GM12878 (cell line): Measurements from ENCODE around the gene ZNF276. TPM values are rescaled to one million over a fixed set of nuclear protein-coding genes. Genes with fewer than 3 reads are reported as not detected.

Experiments used
- ATAC-seq: fragments of 200-7000 bp; cut with Tn5 transposase; 3 replicates; pipeline ENCODE4 v1.9.1; 2020; ENCODE audit warnings: mild to moderate bottlenecking, moderate library complexity
- BruUV-seq: library from RNA; stranded (reverse); fragments of 400-500 nt; replicated peaks from 2 replicates; lab custom pipeline; 2021; lab: Mats Ljungman, UMichigan
- CTCF ChIA-PET: fragments of 300-600 bp; sonication (Branson Sonifier 250); formaldehyde crosslinking; extraction: SDS; loops from one replicate; lab custom pipeline; 2021; ENCODE audit warnings: inconsistent platforms; lab: Yijun Ruan, JAX
- POLR2A ChIA-PET: fragments of 350-600 bp; formaldehyde crosslinking; extraction: SDS; loops from one replicate; lab custom pipeline; 2021; ENCODE audit warnings: inconsistent platforms; lab: Charles Lee
- RAD21 ChIA-PET: fragments of 300-600 bp; sonication (Branson Sonifier 250); formaldehyde crosslinking; loops from one replicate; lab custom pipeline; 2023; ENCODE audit warnings: antibody characterized with exemption; ENCODE audit not compliant: unreplicated experiment; lab: Charles Lee
- SMC1A ChIA-PET: fragments of 300-600 bp; sonication (Branson Sonifier 250); formaldehyde crosslinking; loops from one replicate; lab custom pipeline; 2023; ENCODE audit not compliant: unreplicated experiment, uncharacterized antibody; lab: Charles Lee
- DNase-seq: peaks from one replicate; pipeline ENCODE4 v3.0.0-alpha.2; 2011; ENCODE audit warnings: low read depth, low spot score
- FAIRE-seq: peaks from 3 replicates; lab custom pipeline; 2011; peaks lifted over from hg19 to GRCh38; lab: Jason Lieb, UNC
- H2AFZ ChIP-seq: 2 replicates; pipeline ENCODE4 v1.6.0; 2011; ENCODE audit warnings: low read depth, low read length, control low read depth; ENCODE audit not compliant: control insufficient read depth
- H3K27ac ChIP-seq: 2 replicates; pipeline ENCODE4 v1.5.1; 2011; ENCODE audit warnings: control low read depth; ENCODE audit not compliant: control insufficient read depth, insufficient read depth
- H3K27me3 ChIP-seq, 2 experiments: replicated peaks in 1 of 2; 2 replicates each; pipeline versions ENCODE4 v1.6.0 to v1.6.1; 2011; ENCODE audit warnings: low read length in 1 of 2; ENCODE audit not compliant: control insufficient read depth in 2 of 2, insufficient read depth in 2 of 2
- H3K36me3 ChIP-seq, 2 experiments: 2 replicates each; pipeline ENCODE4 v1.5.1; 2011; ENCODE audit warnings: low read length in 1 of 2; ENCODE audit not compliant: control insufficient read depth in 2 of 2, insufficient read depth in 2 of 2
- H3K4me1 ChIP-seq: 2 replicates; pipeline ENCODE4 v1.6.1; 2011; ENCODE audit warnings: mild to moderate bottlenecking, low read length, moderate library complexity, mixed read lengths; ENCODE audit not compliant: control insufficient read depth, insufficient read depth
- H3K4me2 ChIP-seq: 2 replicates; pipeline ENCODE4 v1.6.0; 2011; ENCODE audit warnings: control low read depth; ENCODE audit not compliant: control insufficient read depth, insufficient read depth
- H3K4me3 ChIP-seq: fragments of 200-600 bp; sonication (generic); 2 replicates; pipeline ENCODE4 v1.5.1; 2016
- H3K79me2 ChIP-seq: 2 replicates; pipeline ENCODE4 v1.6.0; 2011; ENCODE audit warnings: low read length; ENCODE audit not compliant: control insufficient read depth, insufficient read depth
- H3K9ac ChIP-seq: 2 replicates; pipeline ENCODE4 v1.8.0; 2011; ENCODE audit warnings: low read length, control low read depth, mixed read lengths; ENCODE audit not compliant: control insufficient read depth, insufficient read depth
- H3K9me3 ChIP-seq: replicated peaks from 3 replicates; pipeline ENCODE4 v1.5.1; 2011; ENCODE audit warnings: mild to moderate bottlenecking, low read length; ENCODE audit not compliant: control insufficient read depth, insufficient read depth
- H4K20me1 ChIP-seq: 2 replicates; pipeline ENCODE4 v1.6.0; 2011; ENCODE audit not compliant: control insufficient read depth, insufficient read depth
- BHLHE40 ChIP-seq, 2 experiments: fragments of 450-650 bp in 1 of 2; IDR thresholded peaks; 2 replicates each; pipeline ENCODE4 v1.6.1; 2011 to 2017; ENCODE audit warnings: low read depth in 2 of 2, borderline replicate concordance in 1 of 2, improper control_type of control experiment in 1 of 2, low read length in 1 of 2, mild to moderate bottlenecking in 1 of 2
- HDGF ChIP-seq: fragments of 450-650 bp; IDR thresholded peaks from 2 replicates; pipeline ENCODE4 v1.6.1; 2016; ENCODE audit warnings: antibody characterized with exemption
- NBN ChIP-seq: fragments of 450-650 bp; IDR thresholded peaks from 2 replicates; pipeline ENCODE4 v1.6.1; 2016
- NR2C1 ChIP-seq: fragments of 450-650 bp; IDR thresholded peaks from 2 replicates; pipeline ENCODE4 v1.6.1; 2017; ENCODE audit warnings: antibody characterized with exemption, mild to moderate bottlenecking, moderate library complexity
- PAX5 ChIP-seq: IDR thresholded peaks from 2 replicates; pipeline ENCODE4 v1.6.1; 2011; ENCODE audit warnings: low read depth, low read length, borderline replicate concordance
- RELA ChIP-seq: fragments of 450-650 bp; IDR thresholded peaks from 2 replicates; pipeline ENCODE4 v1.8.0; 2014; ENCODE audit warnings: borderline replicate concordance; ENCODE audit not compliant: partially characterized antibody
- RUNX3 ChIP-seq: IDR thresholded peaks from 2 replicates; pipeline ENCODE4 v1.6.1; 2012; ENCODE audit warnings: low read length, inconsistent platforms
- TARDBP ChIP-seq: IDR thresholded peaks from 2 replicates; pipeline ENCODE4 v1.6.1; 2016; ENCODE audit warnings: borderline replicate concordance
- TCF3 ChIP-seq: IDR thresholded peaks from 2 replicates; pipeline ENCODE4 v1.6.1; 2012; ENCODE audit warnings: low read depth, mild to moderate bottlenecking, low read length, borderline replicate concordance; ENCODE audit not compliant: insufficient read depth
- TCF7 ChIP-seq: IDR thresholded peaks from 2 replicates; pipeline ENCODE4 v1.6.1; 2014; ENCODE audit warnings: antibody characterized with exemption, borderline replicate concordance
- ZBED1 ChIP-seq: IDR thresholded peaks from 2 replicates; pipeline ENCODE4 v1.6.1; 2016; ENCODE audit warnings: borderline replicate concordance
- ZNF217 ChIP-seq: fragments of 450-650 bp; IDR thresholded peaks from 2 replicates; pipeline ENCODE4 v1.6.1; 2017; ENCODE audit warnings: antibody characterized with exemption, mild to moderate bottlenecking
- ZNF384 ChIP-seq: IDR thresholded peaks from 2 replicates; pipeline ENCODE4 v1.6.1; 2012; ENCODE audit warnings: low read depth, mild to moderate bottlenecking, low read length, improper control_type of control experiment, borderline replicate concordance
- WGBS: methylation state at CpG from one replicate; pipeline ENCODE4 v1.1.6; 2016; ENCODE audit warnings: low lambda C conversion rate; ENCODE audit not compliant: insufficient replicate concordance, insufficient coverage; ENCODE audit errors: missing lambda C conversion rate; 5-methylcytosine and 5-hydroxymethylcytosine counted together
- in situ Hi-C: fragments of 300-500 bp; cut with MboI; formaldehyde crosslinking; loops from 9 replicates; pipeline ENCODE4 v1.14.3; 2018; ENCODE audit warnings: mixed read lengths
- intact Hi-C: fragments of 100-400 bp; cut with micrococcal nuclease; formaldehyde crosslinking; loops from one replicate; pipeline ENCODE4 v1.14.2; 2022; ENCODE audit not compliant: unreplicated experiment
- polyA plus RNA-seq, 11 experiments: library from polyadenylated mRNA; depleted of rRNA in 4 of 11; unstranded in 6 of 11; stranded (reverse) in 5 of 11; fragments of >200 nt; fragmentation: Nextera tagmentation in 4 of 11; fragmentation: Illumina TruSeq in 1 of 11; extraction: Ambion mirVana in 4 of 11; extraction: Trizol in 1 of 11; gene quantifications; 1 replicate in 1 of 11; 2 replicates in 10 of 11; pipeline versions ENCODE4 v1.2.1 to v1.2.3, GENCODE V29; 2011 to 2016; ENCODE audit warnings: inconsistent platforms in 2 of 11, missing spikeins in 2 of 11, low read depth in 1 of 11
- total RNA-seq, 4 experiments: library from RNA; depleted of rRNA in 3 of 4; stranded (reverse); fragments of >200 nt in 3 of 4; fragmentation: Illumina TruSeq in 1 of 4; extraction: Trizol in 1 of 4; gene quantifications; 2 replicates each; pipeline versions ENCODE4 v1.2.1 to v1.2.3, GENCODE V29; 2013 to 2021
- TF ChIP-seq, protein P1 (sequence below), 3 experiments: IDR thresholded peaks in 2 of 3; conservative IDR thresholded peaks in 1 of 3; 2 replicates each; pipeline ENCODE4 v1.5.1; 2011; ENCODE audit warnings: low read depth in 3 of 3, low read length in 3 of 3, mild to moderate bottlenecking in 3 of 3, control low read depth in 2 of 3, moderate library complexity in 2 of 3, inconsistent platforms in 1 of 3, mixed read lengths in 1 of 3; ENCODE audit not compliant: control insufficient read depth in 2 of 3, insufficient read depth in 1 of 3; ENCODE audit errors: extremely low read depth in 1 of 3
- TF ChIP-seq, protein P2 (sequence below): fragments of 150-350 bp; IDR thresholded peaks from 2 replicates; pipeline ENCODE4 v1.6.1; 2014; ENCODE audit warnings: mild to moderate bottlenecking, low read depth, low read length
- TF ChIP-seq, protein P3 (sequence below): fragments of 450-650 bp; IDR thresholded peaks from 2 replicates; pipeline ENCODE4 v1.6.1; 2017; ENCODE audit warnings: low read depth, mild to moderate bottlenecking, moderate library complexity
- TF ChIP-seq, protein P4 (sequence below): IDR thresholded peaks from 2 replicates; pipeline ENCODE4 v1.6.1; 2011; ENCODE audit warnings: borderline replicate concordance, low read depth, mild to moderate bottlenecking, moderate library complexity, low read length; ENCODE audit not compliant: insufficient read depth, poor library complexity, severe bottlenecking

The ZNF276 gene
- total and polyA plus RNA-seq, 10 of the 15 experiments (the other 5 are each of a cell fraction or from before 2014, with no cell fraction given) = 0.27 to 22.7 (median 8.7) TPM

DNA sequence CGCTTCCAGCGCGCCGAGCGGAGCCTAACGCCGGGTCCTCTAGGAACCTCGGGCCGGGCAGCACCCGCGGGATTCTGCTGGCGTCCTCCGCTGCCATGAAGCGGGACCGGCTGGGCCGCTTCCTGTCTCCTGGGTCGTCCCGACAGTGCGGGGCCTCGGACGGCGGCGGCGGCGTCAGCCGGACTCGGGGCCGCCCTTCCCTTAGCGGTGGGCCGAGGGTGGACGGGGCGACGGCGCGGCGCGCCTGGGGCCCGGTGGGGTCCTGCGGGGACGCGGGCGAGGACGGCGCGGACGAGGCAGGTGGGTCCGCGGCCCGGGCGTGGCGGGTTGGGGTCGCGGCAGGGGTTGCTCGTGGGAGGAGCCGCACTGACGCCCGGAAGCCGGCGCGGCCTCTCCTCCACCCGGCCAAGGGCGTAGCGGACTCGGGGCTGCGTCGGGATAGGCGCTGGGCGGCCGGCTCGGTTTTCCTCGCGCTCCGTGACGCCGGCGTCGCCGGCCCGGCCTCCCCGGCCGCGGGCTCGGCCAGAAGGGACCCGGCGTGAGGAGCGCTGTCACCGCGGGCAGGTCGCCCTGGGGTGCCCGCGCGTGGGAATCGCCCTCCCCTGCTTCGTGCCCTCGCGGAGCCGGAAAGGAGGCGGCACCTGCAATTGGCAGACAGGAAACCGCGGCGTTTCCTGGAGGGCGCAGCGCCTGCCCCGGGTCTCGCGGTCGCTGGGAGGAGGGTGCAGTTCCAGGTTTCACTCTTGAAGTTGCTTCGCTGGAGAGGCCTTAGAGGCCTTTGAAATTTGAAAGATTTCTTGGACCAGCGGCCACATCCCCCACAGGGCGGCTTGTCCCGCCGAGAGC is 432 bp downstream of the ZNF276 start:
- Histone ChIP-seq H3K79me2 (peaks cover 24% of the 10 kb centered on the region), H3K9me3 (no peaks in the 10 kb centered on the region), H3K36me3 (peaks cover 7 to 11% of the 10 kb centered on the region in 2 experiments; a peak in 3 of 4 replicates), H3K4me1 (peaks cover 31% of the 10 kb centered on the region), H4K20me1 (no peaks in the 10 kb centered on the region), H3K4me3 (peak overlapping the region; percentile 93), H3K4me2 (peak overlapping the region; percentile 97), H3K9ac (peak overlapping the region; percentile 75), H3K27me3 (no peaks in the 10 kb centered on the region), H3K27ac (peak overlapping the region; percentile 55), H2AFZ (peak overlapping the region; percentile 15; the same call in 1 of the 2 replicates)
- no TSS peak for BruUV-seq
- intact Hi-C loops = loop anchor here (2.0 kb wide), 1 partner anchor 43 kb away; no protein-coding TSS in a partner anchor
- POLR2A ChIA-PET = no interaction called here
- no peak for DNase-seq
- no peak for FAIRE-seq
- SMC1A ChIA-PET = interaction anchor here (1.1 kb wide), 1 partner anchor 43 kb away, joined by 3 read pairs; no protein-coding TSS in a partner anchor
- peak; percentile 63 for ATAC-seq
- in situ Hi-C loops = no loop called here
- CTCF ChIA-PET = no interaction called here
- RAD21 ChIA-PET = no interaction called here
- 1% methylated on average over 85 of the region's 112 CpGs for WGBS
- TF ChIP-seq TCF3 (0 out of 2 replicates have a peak, but pooled peaks have one; percentile 1), ZNF217 (no peak), ZBED1 (no peak), HDGF (no peak), RELA (no peak), TARDBP (no peak; the same call in 1 of the 2 replicates), NR2C1 (no peak), TCF7 (no peak), RUNX3 (peak; percentile 71), BHLHE40 (IDR thresholded peaks at IDR 0.05; ENCODE audit: borderline replicate concordance in 1 of 2, low read depth in 2 of 2, low read length in 1 of 2) (peak; percentile 7 to 30; a peak in 1 of 4 replicates), PAX5 (0 out of 2 replicates have a peak, but pooled peaks have one; percentile 5), NBN (no peak), ZNF384 (no peak)
- TF ChIP-seq, protein P1, sequence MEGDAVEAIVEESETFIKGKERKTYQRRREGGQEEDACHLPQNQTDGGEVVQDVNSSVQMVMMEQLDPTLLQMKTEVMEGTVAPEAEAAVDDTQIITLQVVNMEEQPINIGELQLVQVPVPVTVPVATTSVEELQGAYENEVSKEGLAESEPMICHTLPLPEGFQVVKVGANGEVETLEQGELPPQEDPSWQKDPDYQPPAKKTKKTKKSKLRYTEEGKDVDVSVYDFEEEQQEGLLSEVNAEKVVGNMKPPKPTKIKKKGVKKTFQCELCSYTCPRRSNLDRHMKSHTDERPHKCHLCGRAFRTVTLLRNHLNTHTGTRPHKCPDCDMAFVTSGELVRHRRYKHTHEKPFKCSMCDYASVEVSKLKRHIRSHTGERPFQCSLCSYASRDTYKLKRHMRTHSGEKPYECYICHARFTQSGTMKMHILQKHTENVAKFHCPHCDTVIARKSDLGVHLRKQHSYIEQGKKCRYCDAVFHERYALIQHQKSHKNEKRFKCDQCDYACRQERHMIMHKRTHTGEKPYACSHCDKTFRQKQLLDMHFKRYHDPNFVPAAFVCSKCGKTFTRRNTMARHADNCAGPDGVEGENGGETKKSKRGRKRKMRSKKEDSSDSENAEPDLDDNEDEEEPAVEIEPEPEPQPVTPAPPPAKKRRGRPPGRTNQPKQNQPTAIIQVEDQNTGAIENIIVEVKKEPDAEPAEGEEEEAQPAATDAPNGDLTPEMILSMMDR (IDR thresholded peaks at IDR 0.05 in 2 of 3, conservative IDR thresholded peaks at IDR 0.05 in 1 of 3; ENCODE audit: control insufficient read depth in 2 of 3, extremely low read depth in 1 of 3, insufficient read depth in 1 of 3, low read depth in 3 of 3, low read length in 3 of 3) = no peak
- TF ChIP-seq, protein P2, sequence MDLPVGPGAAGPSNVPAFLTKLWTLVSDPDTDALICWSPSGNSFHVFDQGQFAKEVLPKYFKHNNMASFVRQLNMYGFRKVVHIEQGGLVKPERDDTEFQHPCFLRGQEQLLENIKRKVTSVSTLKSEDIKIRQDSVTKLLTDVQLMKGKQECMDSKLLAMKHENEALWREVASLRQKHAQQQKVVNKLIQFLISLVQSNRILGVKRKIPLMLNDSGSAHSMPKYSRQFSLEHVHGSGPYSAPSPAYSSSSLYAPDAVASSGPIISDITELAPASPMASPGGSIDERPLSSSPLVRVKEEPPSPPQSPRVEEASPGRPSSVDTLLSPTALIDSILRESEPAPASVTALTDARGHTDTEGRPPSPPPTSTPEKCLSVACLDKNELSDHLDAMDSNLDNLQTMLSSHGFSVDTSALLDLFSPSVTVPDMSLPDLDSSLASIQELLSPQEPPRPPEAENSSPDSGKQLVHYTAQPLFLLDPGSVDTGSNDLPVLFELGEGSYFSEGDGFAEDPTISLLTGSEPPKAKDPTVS = no peak
- TF ChIP-seq, protein P3, sequence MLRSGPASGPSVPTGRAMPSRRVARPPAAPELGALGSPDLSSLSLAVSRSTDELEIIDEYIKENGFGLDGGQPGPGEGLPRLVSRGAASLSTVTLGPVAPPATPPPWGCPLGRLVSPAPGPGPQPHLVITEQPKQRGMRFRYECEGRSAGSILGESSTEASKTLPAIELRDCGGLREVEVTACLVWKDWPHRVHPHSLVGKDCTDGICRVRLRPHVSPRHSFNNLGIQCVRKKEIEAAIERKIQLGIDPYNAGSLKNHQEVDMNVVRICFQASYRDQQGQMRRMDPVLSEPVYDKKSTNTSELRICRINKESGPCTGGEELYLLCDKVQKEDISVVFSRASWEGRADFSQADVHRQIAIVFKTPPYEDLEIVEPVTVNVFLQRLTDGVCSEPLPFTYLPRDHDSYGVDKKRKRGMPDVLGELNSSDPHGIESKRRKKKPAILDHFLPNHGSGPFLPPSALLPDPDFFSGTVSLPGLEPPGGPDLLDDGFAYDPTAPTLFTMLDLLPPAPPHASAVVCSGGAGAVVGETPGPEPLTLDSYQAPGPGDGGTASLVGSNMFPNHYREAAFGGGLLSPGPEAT = no peak
- TF ChIP-seq, protein P4, sequence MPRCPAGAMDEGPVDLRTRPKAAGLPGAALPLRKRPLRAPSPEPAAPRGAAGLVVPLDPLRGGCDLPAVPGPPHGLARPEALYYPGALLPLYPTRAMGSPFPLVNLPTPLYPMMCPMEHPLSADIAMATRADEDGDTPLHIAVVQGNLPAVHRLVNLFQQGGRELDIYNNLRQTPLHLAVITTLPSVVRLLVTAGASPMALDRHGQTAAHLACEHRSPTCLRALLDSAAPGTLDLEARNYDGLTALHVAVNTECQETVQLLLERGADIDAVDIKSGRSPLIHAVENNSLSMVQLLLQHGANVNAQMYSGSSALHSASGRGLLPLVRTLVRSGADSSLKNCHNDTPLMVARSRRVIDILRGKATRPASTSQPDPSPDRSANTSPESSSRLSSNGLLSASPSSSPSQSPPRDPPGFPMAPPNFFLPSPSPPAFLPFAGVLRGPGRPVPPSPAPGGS = peak; percentile 44
